ENCODE results near the gene HTR5A.
A peak's percentile ranks its signal among the peaks of the same experiment; 100 is the strongest.
"Not testable (repeated sequence)": the region's sequence is repeated elsewhere in the genome, so short reads cannot be mapped to it uniquely, and the experiment has no call there.

The HTR5A gene

GRCh38 chr7:155069992-155070751 is at the start of gene HTR5A:
Gene HTR5A (plus strand): TSS chr7:155070324. CDS start chr7:155070900, 576 bp downstream.
- peak; percentile 95 for DNase-seq (ENCODE audit: low spot score)

- no peak for DNase-seq (ENCODE audit: low spot score)
These were observed 49.1 kb upstream of the HTR5A start for GRCh38 chr7:155020996-155021395.

DNA sequence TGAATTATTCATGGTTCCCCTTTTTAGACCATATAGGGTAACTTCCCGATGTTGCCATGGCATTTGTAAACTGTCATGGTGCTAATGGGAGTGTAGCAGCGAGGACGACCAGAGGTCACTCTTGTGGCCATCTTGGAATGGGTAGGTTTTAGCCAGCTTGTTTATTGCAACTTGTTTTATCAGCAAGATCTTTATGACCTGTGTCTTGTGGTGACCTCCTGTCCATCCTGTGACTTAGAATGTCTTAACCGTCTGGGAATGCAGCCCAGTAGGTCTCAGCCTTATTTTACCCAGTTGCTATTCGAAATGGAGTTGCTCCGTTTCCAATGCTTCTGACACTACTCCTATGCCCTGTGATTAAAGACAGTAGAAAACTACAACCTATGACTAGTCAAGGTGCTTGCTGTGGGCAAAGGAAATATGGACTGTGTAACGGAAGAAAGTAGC is 48.4 kb upstream of the HTR5A start:
- DNase-seq (ENCODE audit: low spot score): no peak

- DNase-seq (ENCODE audit: low spot score): no peak
These were observed 42.2 kb upstream of the HTR5A start for GRCh38 chr7:155027879-155028278.

DNA sequence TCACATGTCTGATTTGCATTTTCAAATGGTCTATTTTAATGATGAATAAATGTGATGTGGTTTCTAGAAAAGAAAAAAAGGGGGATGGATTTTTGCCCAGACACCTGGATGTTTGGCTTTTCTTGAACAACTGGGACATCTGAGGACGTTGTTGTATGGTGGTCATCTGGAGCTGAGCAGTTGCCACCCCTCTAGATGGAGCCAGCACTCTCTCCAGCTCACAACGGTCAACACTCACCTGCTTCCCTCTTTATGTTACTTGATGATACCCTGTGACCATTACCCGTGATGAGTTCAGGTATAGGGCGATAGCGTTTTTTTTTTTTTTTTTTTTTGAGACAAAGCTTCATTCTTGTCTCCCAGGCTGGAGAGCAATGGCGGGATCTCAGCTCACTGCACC is 37.1 kb upstream of the HTR5A start:
- DNase-seq (ENCODE audit: low spot score): no peak

DNA sequence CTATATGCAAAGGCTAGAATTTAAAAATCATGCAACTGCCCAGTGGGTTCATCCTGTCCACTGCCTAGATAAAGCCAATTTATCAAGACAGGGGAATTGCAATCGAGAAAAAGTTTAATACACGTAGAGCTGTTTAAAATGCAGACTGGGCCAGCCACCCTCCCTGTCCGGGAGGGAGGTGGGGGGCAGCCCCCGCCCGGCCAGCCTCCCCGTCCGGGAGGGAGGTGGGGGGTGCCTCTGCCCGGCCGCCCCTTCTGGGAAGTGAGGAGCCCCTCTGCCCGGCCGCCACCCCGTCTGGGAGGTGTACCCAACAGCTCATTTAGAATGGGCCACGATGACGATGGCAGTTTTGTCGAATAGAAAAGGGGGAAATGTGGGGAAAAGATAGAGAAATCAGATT is 35.6 kb upstream of the HTR5A start:
- DNase-seq (ENCODE audit: low spot score): not testable (repeated sequence)

- DNase-seq (ENCODE audit: low spot score): no peak
These were observed 31.8 kb upstream of the HTR5A start for GRCh38 chr7:155038335-155038734.

DNA sequence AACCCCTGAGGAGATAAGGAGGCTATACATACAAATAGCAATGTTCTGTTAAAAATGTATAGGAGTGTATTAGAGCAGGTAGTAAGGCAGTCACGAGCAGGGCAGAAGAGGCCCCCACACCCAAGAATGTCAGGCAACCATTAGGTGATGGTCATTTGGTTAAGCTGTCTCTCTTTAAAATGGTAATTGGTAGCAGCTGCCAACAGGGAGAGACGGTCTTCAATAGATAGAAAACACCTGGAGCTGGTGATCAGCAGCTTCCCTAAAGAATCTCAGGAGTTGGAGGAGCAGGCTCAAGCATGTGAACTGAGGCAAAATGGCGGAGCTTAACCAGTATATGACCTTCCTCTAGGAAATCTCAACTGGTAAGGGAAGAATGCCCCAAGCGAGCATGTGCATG is 26.4 kb upstream of the HTR5A start:
- DNase-seq (ENCODE audit: low spot score): no peak

DNA sequence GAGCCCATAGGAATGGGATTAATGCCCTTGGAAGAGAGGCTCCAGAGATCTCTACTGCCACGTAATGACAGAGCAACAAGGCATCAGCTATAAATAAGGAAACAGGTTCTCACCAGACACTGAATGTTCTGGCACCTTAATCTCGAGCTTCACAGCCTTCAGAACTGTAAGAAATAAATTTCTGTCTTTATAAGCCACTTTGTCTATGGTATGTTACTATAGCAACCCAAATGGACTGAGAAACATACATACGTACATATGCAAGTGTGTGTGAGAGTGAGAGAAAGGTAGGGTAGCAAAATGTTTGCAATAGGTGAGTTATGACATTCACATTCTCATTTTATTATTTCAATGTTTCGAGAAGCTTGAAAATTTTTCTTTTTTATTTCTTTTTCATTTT is 22.1 kb upstream of the HTR5A start:
- no peak for DNase-seq (ENCODE audit: low spot score)

GRCh38 chr7:155051355-155051754 is 18.8 kb upstream of the HTR5A start:
- no peak for DNase-seq (ENCODE audit: low spot score)

DNA sequence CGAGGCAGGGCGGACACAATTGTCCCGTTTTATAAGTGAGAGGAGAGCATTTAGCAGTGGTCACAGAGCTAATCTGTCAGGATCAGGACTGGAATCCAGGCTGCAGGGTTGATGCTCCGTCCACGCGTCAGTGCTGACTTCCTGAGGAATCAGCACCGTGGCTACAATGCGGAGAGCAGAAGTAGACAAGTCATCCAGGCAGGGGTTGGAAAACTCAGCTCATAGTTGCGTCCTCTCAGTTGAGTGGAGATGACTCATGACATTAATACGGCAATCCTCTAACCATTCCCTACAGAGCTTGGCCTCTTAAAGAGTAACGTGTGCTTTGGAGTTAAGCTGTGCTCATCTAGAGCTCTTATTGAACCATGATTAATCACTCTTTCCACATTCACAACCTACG is 17.1 kb upstream of the HTR5A start:
- DNase-seq (ENCODE audit: low spot score): no peak

GRCh38 chr7:155054761-155055160 is 15.4 kb upstream of the HTR5A start:
- no peak for DNase-seq (ENCODE audit: low spot score)

GRCh38 chr7:155057076-155057475 is 13.0 kb upstream of the HTR5A start:
- DNase-seq (ENCODE audit: low spot score): no peak

- DNase-seq (ENCODE audit: low spot score): no peak
These were observed 11.2 kb upstream of the HTR5A start for GRCh38 chr7:155058896-155059295.

DNA sequence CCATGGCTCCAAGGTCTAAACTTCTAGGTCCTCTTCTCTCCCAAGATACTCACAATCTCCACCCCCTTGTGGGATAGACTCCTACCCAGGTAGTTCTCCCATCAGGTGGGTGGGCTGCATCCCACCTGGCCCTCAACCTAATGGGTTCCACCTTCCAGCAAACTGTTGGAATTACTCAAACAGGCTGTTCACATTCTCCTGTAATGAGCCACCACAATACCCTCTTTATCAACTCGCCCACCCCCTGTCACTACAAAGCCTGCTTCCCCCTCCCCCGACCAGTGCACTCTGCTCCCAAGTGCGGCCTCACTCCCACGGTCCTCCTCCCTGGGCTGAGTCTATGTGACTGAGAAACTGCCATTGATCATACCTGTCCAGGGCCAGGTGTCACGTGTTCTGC is 10.4 kb upstream of the HTR5A start:
- no peak for DNase-seq (ENCODE audit: low spot score)

- no peak for DNase-seq (ENCODE audit: low spot score)
These were observed 7.7 kb upstream of the HTR5A start for GRCh38 chr7:155062411-155062810.

DNA sequence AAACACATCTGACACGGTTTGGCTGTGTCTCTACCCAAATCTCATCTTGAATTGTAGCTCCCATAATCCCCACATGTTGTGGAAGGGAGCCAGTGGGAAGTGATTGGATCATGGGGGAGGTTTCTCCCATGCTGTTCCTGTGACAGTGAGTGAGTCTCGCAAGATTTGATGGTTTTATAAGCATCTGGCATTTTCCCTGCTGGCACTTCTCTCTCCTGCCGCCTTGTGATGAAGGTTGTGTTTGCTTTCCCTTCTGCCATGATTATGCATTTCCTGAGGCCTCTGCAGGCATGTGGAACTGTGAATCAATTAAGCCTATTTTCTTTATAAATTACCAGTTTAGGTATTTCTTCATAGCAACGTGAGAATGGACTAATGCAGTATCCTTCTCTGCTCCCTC is 5.9 kb upstream of the HTR5A start:
- no peak for DNase-seq (ENCODE audit: low spot score)

- peak; percentile 79 for DNase-seq (ENCODE audit: low spot score)
These were observed 3.6 kb upstream of the HTR5A start for GRCh38 chr7:155066417-155066950.

- no peak for DNase-seq (ENCODE audit: low spot score)
These were observed 1.1 kb downstream of the HTR5A start for GRCh38 chr7:155071121-155071651.

- DNase-seq (ENCODE audit: low spot score): no peak
These were observed 1.9 kb downstream of the HTR5A start for GRCh38 chr7:155071916-155072571.

GRCh38 chr7:155073922-155074321 is 3.8 kb downstream of the HTR5A start:
- no peak for DNase-seq (ENCODE audit: low spot score)

DNA sequence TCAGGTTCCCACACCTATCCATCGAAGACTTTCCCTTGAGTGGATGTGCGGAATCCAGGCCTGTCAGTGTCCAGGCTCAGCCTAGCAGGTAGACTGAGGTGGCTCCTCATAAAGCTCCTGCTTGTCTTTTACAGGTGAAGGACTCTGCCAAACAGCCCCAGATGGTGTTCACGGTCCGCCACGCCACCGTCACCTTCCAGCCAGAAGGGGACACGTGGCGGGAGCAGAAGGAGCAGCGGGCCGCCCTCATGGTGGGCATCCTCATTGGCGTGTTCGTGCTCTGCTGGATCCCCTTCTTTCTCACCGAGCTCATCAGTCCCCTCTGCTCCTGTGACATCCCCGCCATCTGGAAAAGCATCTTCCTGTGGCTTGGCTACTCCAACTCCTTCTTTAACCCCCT is 13.9 kb downstream of the HTR5A start:
- no peak for DNase-seq (ENCODE audit: low spot score)

DNA sequence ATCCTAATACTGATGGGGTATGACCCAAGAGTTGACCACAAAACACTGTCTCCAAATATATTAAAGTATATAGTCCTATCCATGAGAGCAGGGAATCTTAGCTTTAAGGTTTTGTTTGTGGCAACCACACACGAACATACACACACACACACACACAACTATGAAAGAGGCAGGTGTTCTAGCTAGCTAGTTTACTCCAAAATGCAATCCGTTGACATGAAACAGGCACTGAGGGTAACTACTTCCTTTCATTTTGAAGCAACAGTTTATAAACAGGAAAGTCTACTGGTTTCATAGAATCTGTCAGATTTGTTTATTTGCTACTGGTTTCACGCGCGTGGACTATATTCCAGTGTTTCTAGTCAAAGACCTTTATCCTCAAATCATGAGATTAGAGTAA is 14.8 kb downstream of the HTR5A start:
- no peak for DNase-seq (ENCODE audit: low spot score)
